HG03575 (cell line): ENCODE results near the gene HPN.

Source experiments
- ATAC-seq: cut with Tn5 transposase; IDR thresholded peaks from one replicate; pipeline ENCODE4 v1.9.1; 2021; ENCODE audit not compliant: unreplicated experiment, insufficient number of reproducible peaks, low FRiP score; ENCODE audit errors: extremely low read depth

HPN gene

GRCh38 chr19:35073941-35074340 lies 32.4 kb downstream of the HPN start:
- ATAC-seq, result no peak

DNA sequence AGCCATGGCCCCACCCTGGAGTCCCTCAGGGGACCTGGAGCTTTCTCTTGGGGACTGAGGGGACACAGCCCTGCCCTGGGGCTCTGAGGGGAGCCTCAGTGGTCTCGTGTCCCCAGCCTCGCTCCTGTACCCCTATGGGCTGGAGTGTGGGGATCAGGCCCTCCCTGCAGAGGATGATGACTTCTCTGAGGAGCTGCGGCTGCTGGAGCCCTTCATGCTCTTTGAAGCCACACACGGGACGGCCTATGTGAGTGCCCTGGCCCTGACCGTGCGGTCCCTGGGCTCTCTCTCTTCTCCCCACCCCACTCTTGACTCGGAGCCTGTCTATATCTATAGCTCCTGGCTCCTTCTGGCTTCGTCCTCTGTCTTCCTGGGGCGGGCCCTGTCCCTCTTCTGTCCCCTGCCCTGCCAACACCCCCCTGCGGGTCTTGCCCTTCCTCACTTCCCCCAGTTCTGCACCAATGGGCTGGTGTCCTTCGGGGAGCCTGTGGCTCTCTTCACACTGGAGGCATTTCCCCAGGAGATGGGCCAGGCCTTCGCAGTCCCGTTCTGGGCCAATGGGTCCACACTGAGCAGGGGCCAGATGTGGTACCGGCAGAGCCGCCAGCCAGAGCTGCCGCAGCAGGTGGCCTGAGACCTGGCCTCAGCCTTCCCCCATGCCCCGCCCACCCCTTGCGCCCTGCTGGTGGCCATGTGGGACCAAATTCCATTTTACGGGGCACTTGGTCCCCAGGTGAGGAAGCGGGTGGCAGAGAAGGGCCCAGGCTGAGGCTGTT lies 33.1 kb downstream of the HPN start:
- ATAC-seq, result no peak

DNA sequence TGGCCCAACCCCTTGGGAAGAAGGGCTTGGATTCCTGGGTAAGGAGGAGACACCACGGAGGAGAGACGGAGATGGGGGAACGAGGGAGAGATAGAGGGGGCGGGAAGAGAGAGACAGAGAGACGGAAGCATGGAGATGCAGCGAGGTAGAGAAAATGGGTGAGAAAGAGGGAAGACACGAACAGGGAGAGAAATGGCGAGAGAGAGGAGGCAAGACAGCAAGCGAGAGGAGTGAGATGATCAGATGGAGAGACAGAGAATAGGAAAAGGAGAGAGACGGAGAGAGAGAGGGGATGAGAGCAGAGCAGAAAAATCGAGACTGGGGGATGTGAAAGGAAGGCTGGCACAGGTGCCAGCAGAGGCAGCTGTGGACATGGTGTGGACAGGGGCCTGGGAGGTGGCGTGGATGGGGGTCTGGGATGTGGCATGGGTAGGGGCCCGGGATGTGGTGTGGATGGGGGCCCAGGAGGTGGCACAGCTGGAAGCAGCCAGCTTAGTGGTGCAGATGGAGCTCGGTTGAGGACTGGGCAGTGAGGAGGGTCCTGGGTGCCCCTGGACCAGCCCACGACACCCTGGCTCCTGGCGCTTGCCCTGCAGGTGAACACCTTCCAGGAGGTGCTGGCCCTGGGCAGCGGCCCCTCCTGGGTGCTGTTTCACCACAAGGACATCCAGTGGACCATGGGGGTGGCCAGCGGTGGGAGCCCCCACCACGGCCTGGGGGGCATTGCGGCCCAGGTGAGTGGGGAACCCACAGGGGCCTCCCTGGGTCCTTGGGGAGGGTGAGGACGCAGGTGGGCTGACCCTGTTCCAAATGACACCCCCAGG lies 33.9 kb downstream of the HPN start:
- ATAC-seq, result no peak

- ATAC-seq, result no peak
Measured at GRCh38 chr19:35076026-35076370, 34.5 kb downstream of the HPN start.

GRCh38 chr19:35076657-35077056 lies 35.1 kb downstream of the HPN start:
- no peak for ATAC-seq

DNA sequence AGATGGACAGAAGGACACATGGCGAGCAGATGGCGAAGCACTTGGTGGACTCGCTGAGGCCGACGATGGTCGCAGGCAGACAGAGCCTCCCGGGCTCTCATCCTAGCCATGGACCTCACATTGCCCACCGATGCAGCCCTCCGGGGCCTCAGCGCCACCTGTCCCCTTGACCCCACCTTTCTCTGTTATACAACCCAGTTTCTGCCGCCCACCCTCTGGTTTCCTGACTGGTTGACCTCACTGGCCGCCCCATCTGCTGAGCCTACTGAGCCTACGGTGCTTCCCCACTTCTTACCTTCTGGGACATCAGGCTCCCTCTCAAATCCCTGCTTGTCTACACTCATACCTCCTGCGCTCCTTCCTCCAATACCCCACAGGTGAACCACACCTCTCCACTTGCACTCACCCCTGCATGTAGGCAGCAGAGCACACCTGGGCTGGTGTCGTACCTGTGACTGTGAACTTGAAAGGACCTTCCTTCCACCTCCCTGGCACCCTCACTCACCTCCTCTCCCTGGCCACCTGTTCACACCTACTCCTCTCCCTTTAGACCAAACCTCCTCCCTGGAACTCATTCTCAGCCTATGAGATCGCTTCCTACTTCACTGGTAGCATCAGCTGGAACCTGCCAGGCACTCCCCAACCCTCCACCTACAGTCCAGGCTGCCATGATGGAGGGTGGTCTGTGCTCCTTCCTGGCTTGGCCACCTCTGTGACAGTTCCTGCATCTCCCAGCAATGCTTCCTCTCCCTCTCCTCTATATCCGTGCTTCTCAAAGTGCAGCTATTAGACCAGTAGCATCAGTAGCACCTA lies 36.1 kb downstream of the HPN start:
- no peak for ATAC-seq

GRCh38 chr19:35079826-35080225 lies 38.3 kb downstream of the HPN start:
- no peak for ATAC-seq

- ATAC-seq, result no peak
Measured at GRCh38 chr19:35080613-35081170, 39.2 kb downstream of the HPN start.

DNA sequence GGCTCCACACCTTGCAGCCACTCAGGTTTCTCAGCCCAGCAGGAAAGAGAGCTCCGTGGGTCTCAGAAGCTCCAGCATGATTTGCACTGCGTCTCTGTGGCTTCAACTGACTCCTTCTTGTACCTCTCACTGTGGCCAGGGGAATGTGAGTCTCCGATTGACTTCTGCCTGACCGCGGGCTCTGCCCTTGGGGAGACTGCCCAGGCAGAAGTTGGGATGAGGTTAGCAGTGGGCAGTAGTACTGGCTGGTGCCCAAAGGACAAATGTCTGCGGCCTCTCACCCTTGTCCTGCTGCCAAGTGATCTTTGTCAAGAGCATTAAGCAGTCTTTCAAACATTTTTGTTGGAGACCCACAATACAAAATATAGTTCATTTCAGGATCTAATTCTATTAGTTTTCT lies 39.7 kb downstream of the HPN start:
- ATAC-seq, result no peak

GRCh38 chr19:35083691-35084508 lies 42.4 kb downstream of the HPN start:
- ATAC-seq, result no peak

GRCh38 chr19:35084509-35084762 lies 42.9 kb downstream of the HPN start:
- no peak for ATAC-seq

DNA sequence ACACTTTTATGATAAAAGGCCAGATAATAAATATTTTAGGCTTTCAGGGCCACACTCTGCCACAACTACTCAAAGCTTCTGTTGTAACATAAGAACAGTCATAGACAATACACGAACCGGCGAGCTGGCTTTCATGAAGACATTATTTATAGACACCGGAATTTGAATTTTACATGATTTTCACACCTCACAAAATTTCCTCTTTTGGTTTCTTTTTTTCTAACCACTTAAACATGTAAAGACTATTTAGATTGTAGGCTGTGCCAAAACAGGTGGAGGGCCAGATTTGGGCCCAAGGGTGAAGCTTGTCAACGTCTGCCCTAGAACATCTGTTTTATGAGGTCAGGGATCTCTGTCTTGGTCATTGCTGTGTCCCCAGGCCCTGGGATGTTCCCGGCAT lies 44.4 kb downstream of the HPN start:
- no peak for ATAC-seq

GRCh38 chr19:35086455-35086854 lies 44.9 kb downstream of the HPN start:
- ATAC-seq, result no peak

DNA sequence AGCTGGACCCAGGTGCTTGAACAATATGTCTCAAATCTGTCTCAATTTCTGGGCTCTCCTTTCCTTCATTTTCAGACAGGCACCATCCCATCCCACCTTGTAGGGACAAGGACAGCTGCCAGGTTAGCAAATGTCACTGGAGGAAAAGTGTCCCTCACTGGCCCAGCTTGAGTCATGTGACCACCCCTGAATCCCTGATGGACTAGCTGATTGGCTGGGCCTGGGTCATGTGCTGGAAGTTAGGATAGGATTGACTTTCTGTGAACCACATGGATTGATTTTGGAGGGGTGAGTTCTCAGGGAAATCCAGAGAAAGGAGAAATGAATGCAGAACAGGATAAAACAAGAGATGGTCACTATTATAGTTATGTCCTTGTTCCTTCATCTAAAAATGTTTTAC lies 45.9 kb downstream of the HPN start:
- ATAC-seq, result no peak

DNA sequence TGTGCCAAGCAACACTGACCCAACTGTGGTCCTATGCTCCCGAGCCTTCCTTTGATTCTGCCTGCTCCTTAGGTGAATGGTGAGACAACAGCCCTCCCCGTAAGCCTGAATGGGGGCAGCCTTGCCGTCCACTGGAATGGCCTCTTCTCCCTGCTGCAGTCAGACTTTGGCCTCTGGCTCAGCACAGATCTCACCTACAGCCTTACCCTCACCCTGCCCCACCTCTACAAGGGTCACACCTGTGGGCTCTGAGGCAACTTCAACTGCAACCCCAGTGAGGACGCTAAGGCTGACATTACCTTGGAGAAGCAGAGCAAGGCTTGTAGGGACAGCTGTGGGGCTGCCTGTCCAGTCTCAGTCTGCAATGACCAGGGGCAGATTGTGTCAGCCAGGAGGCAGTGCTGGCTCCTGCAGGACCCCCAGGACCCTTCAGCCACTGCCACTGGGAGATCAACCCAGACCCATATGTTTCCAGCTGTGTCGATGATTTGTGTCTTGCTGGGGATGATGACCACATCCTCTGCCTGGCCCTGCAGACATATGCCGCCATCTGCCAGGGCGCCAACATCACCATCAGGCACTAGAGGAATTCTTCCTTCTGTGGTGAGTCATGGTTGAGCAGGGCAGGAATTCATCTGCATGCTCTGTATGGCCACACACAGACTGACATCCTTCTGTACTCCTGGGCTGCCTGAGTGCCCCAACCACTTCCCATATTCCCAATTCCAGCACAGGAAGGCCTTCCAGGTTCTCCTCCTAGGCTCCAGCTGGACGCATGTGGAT lies 46.8 kb downstream of the HPN start:
- ATAC-seq, result no peak

DNA sequence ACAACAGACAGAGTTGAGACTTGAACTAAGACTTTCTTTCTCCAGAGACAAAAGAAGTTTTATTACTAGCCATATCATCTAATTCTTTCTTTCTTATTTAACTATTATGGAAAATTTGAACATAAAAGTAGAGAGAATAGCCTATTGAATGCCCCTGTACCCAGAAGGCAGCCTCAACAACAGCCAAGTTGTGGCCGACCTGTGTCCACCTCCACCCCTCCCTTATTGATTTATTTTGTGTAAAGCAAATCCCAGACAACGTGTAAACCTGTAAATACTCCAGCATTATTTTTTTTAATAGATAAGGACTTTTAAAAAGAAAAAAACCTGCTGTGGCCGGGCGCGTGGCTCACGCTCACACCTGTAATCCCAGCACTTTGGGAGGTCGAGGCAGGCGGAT lies 48.0 kb downstream of the HPN start:
- ATAC-seq, result no peak

DNA sequence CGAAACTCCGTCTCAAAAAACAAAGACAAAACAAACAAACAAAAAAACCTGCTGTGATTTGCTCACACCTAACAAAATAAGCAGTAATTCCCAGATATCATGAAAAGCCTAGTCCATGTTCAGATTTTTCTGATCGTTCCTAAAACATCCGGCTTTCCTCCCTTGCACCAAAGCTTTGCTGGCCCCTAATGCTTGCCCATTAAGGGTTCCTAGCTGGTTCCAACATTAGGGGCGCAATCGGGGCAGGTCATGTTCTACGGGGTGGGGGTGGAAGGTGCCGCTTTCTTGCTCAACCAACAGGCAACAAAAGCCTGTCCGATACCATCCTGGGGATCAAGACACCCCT lies 48.6 kb downstream of the HPN start:
- ATAC-seq, result no peak

DNA sequence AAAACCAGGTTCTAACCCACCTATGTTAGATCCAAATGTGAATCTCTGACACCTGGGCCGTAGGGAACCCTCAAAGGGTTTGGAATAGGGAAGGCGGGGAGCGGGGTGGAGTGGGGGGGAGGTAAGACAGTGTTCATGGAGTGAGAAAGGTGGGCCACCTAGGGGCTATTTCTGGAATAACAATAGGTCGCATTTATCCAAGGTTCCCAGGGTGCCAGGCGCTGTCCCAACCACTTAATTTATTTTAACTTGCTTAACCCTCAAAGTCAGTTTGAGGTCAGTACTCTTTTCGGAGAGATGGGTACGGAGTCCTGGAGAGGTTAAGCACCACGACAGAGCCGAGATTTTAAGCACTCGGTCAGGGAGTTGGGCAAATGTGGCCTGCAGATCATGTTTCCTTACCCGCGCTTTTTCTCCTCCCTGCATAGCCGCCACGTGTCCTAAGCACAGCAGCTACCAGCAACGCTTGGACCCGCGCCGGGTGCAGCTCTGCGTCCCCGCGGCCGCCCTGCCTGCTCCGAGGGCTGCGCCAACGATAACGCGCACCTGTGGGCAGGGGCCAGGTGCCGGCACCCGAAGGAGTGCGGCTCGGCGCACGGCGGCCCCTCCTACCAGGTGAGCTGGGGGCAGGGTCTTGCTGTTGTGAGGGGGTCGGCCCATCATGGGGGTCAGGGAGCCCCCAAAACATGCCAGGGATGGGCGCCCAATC lies 49.1 kb downstream of the HPN start:
- ATAC-seq, result no peak
